Fibroblast of pulmonary artery (primary cell): ENCODE measurements around the gene FLOT1.
A peak's percentile ranks its signal among the peaks of the same experiment; 100 is the strongest.

ENCODE experiments used
- DNase-seq: peaks from one replicate; pipeline ENCODE4 v3.0.0-alpha.2; 2010; ENCODE audit warnings: low read depth
- H3K4me3 ChIP-seq: replicated peaks from 2 replicates; pipeline ENCODE4 v1.5.1; 2011; ENCODE audit warnings: low read depth, mild to moderate bottlenecking, control low read depth, low read length, moderate library complexity
- TF ChIP-seq, protein P1 (sequence below): IDR thresholded peaks from 2 replicates; pipeline ENCODE4 v1.5.1; 2011; ENCODE audit warnings: mild to moderate bottlenecking, control low read depth, low read length, inconsistent platforms; ENCODE audit errors: missing control alignments

The FLOT1 gene

DNA sequence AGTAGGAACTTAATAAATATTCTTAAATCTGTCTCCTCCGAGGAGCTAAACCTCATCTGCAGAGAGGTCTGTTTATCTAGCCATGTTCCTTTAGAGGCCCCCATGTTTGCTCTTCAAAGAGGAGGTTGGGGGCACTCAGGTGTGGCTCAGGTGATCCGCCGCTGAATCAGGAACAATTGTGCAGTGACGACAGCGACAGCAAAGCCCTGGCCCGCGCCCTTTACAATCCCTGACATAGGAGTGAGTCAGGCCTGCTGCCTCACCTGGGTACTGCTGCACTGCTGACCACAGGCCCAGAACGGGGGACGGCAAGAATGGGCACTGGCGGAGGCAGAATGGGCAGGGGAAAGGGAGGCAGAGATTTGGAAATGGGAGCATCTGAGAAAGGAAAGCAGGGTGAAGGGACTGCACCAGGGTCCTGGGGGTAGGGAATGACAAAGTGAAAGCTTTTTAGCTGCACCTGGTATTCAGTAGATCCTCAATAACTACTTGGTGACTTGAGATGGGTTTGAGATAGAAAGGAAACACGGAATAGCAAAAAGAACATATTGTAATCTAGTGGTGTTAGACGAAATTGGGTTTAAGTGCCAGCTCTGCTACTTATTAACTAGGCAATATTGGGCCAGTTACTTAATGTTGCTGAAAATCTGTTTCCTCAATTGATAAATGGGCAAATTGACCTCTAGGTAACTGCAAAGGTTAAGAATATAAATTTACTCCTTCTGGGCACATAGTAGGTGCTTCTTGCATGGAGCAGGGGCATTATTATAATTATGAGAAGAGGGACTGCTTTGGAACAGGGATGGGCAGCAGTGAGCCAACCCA lies 7.3 kb upstream of the FLOT1 start:
- TF ChIP-seq, protein P1, sequence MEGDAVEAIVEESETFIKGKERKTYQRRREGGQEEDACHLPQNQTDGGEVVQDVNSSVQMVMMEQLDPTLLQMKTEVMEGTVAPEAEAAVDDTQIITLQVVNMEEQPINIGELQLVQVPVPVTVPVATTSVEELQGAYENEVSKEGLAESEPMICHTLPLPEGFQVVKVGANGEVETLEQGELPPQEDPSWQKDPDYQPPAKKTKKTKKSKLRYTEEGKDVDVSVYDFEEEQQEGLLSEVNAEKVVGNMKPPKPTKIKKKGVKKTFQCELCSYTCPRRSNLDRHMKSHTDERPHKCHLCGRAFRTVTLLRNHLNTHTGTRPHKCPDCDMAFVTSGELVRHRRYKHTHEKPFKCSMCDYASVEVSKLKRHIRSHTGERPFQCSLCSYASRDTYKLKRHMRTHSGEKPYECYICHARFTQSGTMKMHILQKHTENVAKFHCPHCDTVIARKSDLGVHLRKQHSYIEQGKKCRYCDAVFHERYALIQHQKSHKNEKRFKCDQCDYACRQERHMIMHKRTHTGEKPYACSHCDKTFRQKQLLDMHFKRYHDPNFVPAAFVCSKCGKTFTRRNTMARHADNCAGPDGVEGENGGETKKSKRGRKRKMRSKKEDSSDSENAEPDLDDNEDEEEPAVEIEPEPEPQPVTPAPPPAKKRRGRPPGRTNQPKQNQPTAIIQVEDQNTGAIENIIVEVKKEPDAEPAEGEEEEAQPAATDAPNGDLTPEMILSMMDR: no peak
- no peak overlapping the region for H3K4me3 ChIP-seq
- DNase-seq: no peak

DNA sequence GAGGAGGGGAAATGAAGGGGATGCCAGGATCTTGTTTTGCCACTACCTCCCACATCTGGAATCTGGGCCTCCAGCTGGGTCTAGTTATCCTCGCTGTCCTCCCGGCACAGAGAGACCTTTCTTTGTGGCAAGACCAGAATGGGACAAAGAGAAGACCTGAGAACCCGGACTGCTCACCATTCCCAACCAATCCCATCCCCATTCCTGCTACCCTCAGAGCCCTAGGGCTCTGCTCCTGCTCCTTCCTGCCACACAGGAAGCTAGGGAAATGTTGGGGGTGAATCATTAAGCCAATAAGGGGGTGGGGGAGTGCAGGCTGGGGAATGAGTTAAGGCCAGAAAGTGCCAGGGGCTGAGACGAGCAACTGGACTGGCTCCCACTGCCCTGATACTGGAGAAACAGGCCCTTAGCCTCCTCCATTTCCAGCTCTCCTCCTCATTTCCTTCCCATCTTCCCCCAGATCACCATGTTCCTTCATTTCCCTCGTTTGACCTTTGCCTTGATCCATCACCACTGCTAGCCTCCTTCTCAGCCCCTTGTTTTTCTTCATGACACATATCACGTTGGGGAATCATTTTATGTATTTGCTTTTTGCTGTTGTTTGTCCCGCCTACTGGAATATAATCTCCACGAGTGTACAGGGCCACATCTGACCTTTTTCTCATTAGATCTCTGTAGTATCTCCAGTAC lies 6.5 kb upstream of the FLOT1 start:
- TF ChIP-seq, protein P1: no peak
- peak; percentile 63 for DNase-seq

DNA sequence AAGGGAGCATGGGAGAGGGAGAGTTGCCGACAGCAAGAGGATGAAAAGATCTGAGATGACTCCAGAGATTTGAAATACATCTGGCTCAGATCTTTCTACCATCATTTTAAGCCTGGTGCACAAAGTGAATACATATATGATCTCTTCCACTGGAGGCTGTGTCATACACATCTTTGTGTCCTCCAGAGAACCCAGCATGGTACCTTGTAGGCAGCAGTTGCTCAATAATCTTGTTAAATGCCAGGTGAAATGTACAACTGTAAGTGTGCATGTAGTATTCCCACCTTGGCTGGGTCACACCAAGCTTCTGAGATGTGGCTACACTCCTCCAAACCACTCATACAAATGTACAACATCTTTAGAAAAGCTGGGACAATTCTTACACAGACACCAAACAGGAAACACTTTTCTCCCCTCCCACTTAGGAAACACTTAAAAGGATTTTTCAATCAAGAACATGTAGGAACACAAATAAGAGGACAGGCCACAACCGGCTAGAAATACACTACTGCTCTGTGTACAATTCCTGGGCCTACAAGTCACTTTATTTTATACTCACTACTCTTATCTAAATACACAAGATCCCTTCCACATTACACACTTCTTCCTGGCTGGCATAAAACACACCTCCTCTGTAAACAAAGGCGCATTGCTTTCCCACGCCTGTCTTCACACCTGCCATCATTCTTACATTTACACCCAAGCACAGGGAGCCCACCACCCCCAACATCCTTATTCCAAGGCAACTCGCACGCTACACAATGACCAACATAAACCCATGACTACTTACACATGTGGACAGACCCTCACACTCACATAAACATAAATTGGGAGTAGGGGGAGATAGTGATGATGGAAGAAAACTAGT lies 5.6 kb upstream of the FLOT1 start:
- no peak overlapping the region for H3K4me3 ChIP-seq
- TF ChIP-seq, protein P1: no peak
- DNase-seq: no peak

More for the DNA sequence above, 6.5 kb upstream of the FLOT1 start:
- H3K4me3 ChIP-seq: no peak overlapping the region

DNA sequence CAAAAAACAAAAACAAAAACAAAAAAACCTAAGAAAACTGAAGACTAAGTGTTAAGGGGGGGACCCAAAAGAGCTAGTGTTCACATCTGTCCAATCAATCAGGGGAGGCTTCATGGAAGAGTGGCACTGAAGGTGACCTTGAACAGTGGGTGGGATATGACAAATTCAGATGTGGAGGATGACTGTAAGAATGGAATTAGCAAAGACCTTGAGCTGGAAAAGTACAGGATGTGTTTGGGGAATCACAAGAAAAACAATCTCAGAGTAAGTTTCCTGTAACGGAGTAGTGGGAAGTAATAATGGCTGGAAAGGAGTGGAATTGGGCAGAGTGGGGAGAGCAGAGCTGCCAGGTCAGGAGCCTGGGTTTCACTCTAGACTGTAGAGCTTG lies 4.8 kb upstream of the FLOT1 start:
- H3K4me3 ChIP-seq: no peak overlapping the region
- TF ChIP-seq, protein P1: no peak
- no peak for DNase-seq

DNA sequence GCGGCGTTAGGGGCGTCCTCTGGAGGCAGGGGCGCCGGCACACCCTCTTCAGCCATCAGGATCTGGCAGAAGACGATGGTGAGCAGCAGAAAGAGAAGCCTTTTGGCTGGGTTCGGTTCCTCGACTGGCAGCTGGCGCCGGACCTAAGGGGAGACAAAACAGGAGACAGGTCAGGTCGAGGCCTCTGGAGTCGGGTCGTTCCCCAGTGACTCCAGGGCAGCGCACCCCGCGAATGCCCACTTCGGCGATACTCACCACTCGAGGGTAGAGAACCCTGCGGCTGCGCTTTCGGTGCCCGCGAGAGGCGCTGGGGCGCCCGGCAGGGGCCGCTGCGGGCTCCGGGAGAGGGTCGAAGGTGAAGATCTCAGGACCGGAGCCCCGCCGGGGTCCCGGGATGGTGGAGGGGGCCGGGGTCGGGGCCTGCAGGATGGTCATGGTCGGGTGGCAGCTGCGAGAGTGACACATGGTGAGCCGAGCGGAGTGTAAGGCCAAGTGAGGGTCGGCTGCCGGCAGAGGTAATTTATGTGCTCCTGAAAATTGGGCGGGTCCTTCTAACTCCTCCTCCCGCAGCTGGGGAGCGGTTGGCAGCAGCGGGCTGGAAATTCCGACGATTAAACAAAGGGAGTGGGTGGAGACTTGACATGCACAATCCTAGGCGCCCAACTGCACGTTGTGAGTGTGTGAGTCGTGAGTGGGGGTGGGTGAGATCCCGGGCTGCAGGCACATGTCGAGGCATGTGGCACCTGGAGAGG lies 1.7 kb upstream of the FLOT1 start, which contains the start of gene IER3:
IER3 (minus strand) TSS at position 494 of the 752 bp plus-strand sequence; CDS start at position 465, 29 bp downstream.
- peak; percentile 97 for DNase-seq
- TF ChIP-seq, protein P1: peak; percentile 46
- peak within 1 kb of the TSS; percentile 87 for H3K4me3 ChIP-seq
